HL-60 (cell line): ENCODE measurements around the gene BICRAL.
"Not testable (repeated sequence)": the region's sequence is repeated elsewhere in the genome, so short reads cannot be mapped to it uniquely, and the experiment has no call there.

Experiments
- DNase-seq, 2 experiments: peaks; one replicate each; pipeline ENCODE4 v3.0.0-alpha.2; 2010 to 2020; ENCODE audit warnings: low read depth in 1 of 2, low spot score in 1 of 2
- H3K27ac ChIP-seq: fragments of 250-450 bp; sonication (Bioruptor Pico); replicated peaks from 2 replicates; pipeline ENCODE4 v1.5.1; 2020; ENCODE audit warnings: mild to moderate bottlenecking, moderate library complexity
- H3K27me3 ChIP-seq: fragments of 250-450 bp; sonication (Bioruptor Pico); 2 replicates; pipeline ENCODE4 v1.5.1; 2021; ENCODE audit warnings: mild to moderate bottlenecking, moderate library complexity; ENCODE audit not compliant: insufficient read depth, poor library complexity, severe bottlenecking
- H3K4me3 ChIP-seq: replicated peaks from 2 replicates; pipeline ENCODE4 v1.5.1; 2011; ENCODE audit warnings: mild to moderate bottlenecking, control low read depth, low read length; ENCODE audit not compliant: insufficient read depth
- GABPA ChIP-seq: IDR thresholded peaks from 2 replicates; pipeline ENCODE4 v1.6.1; 2012; ENCODE audit warnings: low read depth
- POLR2AphosphoS5 ChIP-seq: IDR thresholded peaks from 2 replicates; pipeline ENCODE4 v1.6.1; 2012; ENCODE audit warnings: low read depth
- SPI1 ChIP-seq: IDR thresholded peaks from 2 replicates; pipeline ENCODE4 v1.6.1; 2012; ENCODE audit warnings: low read depth, mild to moderate bottlenecking, borderline replicate concordance
- TF ChIP-seq, protein P1 (sequence below): IDR thresholded peaks from one replicate; pipeline ENCODE4 v1.5.1; 2011; ENCODE audit warnings: low read length, control low read depth, inconsistent platforms; ENCODE audit not compliant: insufficient read depth
- TF ChIP-seq, protein P2 (sequence below): IDR thresholded peaks from 2 replicates; pipeline ENCODE4 v1.6.1; 2012; ENCODE audit warnings: low read depth; ENCODE audit not compliant: insufficient replicate concordance

BICRAL gene

DNA sequence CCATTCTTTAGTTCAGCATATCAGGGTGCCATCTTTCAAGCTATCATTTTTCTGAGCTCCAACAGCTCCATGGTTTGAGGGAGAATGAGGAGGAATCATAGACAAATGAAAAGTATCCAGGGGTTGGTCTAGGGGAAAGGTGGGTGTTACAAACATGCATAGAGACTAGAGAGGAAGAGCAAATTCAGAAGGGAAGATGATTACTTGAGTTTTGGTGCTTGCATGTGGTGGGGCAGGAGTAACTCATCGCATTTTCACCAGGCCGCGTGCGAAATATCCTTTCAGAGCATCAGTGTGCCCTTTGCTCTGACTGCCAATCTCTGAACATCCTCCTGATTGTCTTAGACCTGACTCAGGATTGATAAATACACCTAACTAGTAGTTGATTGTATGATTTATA, 7.7 kb upstream of the BICRAL start:
- Histone ChIP-seq H3K4me3 (no peak overlapping the region), H3K27ac (peak overlapping the region; percentile 85), H3K27me3 (no peaks in the 10 kb centered on the region)
- TF ChIP-seq POLR2AphosphoS5 (no peak), SPI1 (no peak), GABPA (no peak)
- TF ChIP-seq, protein P1, sequence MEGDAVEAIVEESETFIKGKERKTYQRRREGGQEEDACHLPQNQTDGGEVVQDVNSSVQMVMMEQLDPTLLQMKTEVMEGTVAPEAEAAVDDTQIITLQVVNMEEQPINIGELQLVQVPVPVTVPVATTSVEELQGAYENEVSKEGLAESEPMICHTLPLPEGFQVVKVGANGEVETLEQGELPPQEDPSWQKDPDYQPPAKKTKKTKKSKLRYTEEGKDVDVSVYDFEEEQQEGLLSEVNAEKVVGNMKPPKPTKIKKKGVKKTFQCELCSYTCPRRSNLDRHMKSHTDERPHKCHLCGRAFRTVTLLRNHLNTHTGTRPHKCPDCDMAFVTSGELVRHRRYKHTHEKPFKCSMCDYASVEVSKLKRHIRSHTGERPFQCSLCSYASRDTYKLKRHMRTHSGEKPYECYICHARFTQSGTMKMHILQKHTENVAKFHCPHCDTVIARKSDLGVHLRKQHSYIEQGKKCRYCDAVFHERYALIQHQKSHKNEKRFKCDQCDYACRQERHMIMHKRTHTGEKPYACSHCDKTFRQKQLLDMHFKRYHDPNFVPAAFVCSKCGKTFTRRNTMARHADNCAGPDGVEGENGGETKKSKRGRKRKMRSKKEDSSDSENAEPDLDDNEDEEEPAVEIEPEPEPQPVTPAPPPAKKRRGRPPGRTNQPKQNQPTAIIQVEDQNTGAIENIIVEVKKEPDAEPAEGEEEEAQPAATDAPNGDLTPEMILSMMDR: no peak
- TF ChIP-seq, protein P2, sequence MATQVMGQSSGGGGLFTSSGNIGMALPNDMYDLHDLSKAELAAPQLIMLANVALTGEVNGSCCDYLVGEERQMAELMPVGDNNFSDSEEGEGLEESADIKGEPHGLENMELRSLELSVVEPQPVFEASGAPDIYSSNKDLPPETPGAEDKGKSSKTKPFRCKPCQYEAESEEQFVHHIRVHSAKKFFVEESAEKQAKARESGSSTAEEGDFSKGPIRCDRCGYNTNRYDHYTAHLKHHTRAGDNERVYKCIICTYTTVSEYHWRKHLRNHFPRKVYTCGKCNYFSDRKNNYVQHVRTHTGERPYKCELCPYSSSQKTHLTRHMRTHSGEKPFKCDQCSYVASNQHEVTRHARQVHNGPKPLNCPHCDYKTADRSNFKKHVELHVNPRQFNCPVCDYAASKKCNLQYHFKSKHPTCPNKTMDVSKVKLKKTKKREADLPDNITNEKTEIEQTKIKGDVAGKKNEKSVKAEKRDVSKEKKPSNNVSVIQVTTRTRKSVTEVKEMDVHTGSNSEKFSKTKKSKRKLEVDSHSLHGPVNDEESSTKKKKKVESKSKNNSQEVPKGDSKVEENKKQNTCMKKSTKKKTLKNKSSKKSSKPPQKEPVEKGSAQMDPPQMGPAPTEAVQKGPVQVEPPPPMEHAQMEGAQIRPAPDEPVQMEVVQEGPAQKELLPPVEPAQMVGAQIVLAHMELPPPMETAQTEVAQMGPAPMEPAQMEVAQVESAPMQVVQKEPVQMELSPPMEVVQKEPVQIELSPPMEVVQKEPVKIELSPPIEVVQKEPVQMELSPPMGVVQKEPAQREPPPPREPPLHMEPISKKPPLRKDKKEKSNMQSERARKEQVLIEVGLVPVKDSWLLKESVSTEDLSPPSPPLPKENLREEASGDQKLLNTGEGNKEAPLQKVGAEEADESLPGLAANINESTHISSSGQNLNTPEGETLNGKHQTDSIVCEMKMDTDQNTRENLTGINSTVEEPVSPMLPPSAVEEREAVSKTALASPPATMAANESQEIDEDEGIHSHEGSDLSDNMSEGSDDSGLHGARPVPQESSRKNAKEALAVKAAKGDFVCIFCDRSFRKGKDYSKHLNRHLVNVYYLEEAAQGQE: no peak
- DNase-seq: no peak

DNA sequence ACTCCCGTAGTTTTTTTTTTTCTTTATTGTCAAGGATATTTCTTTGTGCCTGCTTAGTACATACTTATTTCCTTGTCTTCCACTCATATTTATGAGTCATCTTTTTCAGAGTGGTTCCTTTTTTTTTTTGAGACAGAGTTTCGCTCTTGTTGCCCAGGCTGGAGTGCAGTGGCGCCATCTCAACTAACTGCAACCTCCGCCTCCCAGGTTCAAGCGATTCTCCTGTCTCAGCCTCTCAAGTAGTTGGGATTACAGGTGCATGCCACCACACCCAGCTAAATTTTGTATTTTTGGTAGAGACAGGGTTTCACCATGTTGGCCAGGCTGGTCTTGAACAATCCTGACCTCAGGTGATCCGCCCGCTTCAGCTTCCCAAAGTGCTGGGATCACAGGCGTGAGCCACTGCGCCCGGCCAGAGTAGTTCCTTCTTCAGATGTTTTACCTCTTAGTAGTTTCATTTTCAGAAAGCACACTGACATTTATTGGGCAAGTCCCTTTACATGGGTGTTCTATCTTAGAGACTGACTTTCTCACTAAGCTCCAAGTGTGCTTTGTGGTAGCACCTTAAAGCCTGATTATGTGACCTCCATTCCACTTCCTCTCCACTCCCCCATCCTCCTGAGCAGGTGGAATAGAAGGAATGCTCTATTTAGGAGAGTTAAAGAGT, 6.9 kb upstream of the BICRAL start:
- peak; percentile 74 for TF ChIP-seq SPI1
- 0 out of 2 replicates have a peak, but pooled peaks have one; percentile 33 for TF ChIP-seq POLR2AphosphoS5
- TF ChIP-seq, protein P2: peak; percentile 14
- Histone ChIP-seq H3K27ac (peak overlapping the region; percentile 85), H3K4me3 (peak overlapping the region; percentile 30)
- DNase-seq: peak; percentile 42 to 72
- H3K27me3 ChIP-seq: not testable (repeated sequence)

DNA sequence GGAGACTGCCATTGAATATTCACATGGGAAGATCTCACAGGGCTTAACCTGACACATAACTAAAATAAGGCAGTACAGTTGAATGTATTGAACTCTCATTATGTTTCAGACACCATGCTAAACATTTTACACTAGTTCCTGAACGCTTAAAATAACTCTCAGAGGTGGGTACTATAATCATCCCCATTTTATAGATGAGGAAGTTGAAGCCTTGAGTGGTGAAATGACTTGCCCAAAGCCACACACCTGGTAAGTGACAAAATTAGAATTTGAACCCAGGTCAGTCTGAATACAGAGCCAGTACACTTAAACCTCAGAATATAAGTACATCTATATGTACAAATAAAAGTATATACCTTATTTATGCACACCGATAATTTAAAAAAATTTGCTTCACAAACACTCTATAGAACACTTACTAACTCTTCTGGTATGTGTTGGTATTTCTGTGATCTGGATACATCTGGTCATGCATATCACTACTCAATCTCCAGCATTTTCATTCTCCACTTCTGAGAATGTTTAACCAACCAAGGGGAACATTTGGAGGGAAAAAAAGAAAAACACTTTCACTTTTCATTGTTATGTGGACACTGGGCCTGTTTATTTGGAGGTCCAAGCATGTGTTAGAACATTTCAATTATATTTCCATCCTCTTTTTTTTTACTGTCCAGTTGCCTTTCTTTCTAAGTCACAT, 4.6 kb upstream of the BICRAL start:
- DNase-seq: no peak
- H3K27ac ChIP-seq: no peak overlapping the region
- no peaks in the 10 kb centered on the region for H3K27me3 ChIP-seq
- TF ChIP-seq SPI1 (no peak), POLR2AphosphoS5 (no peak)
- TF ChIP-seq, protein P1: no peak
- no peak overlapping the region for H3K4me3 ChIP-seq

DNA sequence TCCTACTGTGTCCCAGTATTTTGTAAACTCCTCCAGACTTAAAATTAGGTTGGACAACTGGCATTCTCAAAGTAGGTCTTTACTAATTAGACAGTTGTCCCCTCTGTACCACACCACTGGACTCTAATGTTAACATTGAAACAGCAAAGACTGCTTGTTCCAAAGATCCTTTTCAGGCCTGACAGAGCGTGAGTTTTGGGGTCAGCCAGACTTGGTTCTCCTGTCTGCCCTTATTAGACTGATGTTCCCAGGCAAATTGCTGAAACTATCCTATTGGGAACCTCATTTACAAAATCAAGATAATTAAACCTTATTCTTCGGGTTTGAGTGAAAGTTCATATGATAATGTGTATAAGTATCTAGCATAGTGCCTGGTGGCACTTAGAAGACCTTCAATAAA, 3.7 kb upstream of the BICRAL start:
- DNase-seq: no peak
- TF ChIP-seq, protein P2: no peak
- no peak for TF ChIP-seq GABPA
- TF ChIP-seq SPI1: no peak
- TF ChIP-seq POLR2AphosphoS5: no peak
- TF ChIP-seq, protein P1: no peak
- Histone ChIP-seq H3K4me3 (no peak overlapping the region), H3K27ac (no peak overlapping the region), H3K27me3 (no peaks in the 10 kb centered on the region)
